HUES6 (cell line): ENCODE measurements around the gene SPAG9.
A peak's percentile ranks its signal among the peaks of the same experiment; 100 is the strongest.
"Not testable (repeated sequence)": the region's sequence is repeated elsewhere in the genome, so short reads cannot be mapped to it uniquely, and the experiment has no call there.

Experiments used
- H3K27ac ChIP-seq: 2 replicates; pipeline ENCODE4 v1.7.0; 2013; ENCODE audit warnings: low read depth, mild to moderate bottlenecking, low read length, inconsistent platforms
- H3K27me3 ChIP-seq: 2 replicates; pipeline ENCODE4 v1.6.1; 2013; ENCODE audit warnings: low read length; ENCODE audit not compliant: control insufficient read depth, insufficient read depth
- H3K36me3 ChIP-seq: 2 replicates; pipeline ENCODE4 v1.6.1; 2013; ENCODE audit warnings: low read length; ENCODE audit not compliant: control insufficient read depth, insufficient read depth
- H3K4me1 ChIP-seq: 2 replicates; pipeline ENCODE4 v1.6.1; 2013; ENCODE audit warnings: low read length; ENCODE audit not compliant: control insufficient read depth, insufficient read depth
- H3K4me3 ChIP-seq: 2 replicates; pipeline ENCODE4 v1.5.1; 2013; ENCODE audit warnings: low read depth, low read length
- H3K9ac ChIP-seq: one replicate; pipeline ENCODE4 v1.6.1; 2013; ENCODE audit warnings: mild to moderate bottlenecking, low read length
- H3K9me3 ChIP-seq: 2 replicates; pipeline ENCODE4 v1.6.1; 2013; ENCODE audit warnings: low read depth, low read length; ENCODE audit not compliant: control insufficient read depth, insufficient read depth

SPAG9 gene

DNA sequence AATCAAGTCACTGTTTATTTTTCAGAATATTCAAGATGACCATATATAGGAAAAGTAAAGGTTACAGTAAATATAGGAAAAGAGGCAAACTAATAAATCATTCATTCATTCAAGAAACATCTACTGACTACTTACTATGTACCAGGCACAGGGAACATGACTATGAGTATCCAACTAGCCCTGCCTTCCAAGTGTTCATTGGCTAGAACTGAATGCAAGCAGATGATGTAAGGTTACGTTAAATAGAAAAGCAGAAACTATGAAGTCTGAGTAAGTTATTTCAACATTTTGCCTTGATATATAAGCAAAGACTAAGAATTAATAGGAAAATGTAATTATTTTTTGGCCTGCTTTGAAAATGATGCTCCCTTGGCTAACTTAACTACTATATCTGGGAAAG lies 36.7 kb downstream of the SPAG9 start:
- H3K9me3 ChIP-seq, result no peaks in the 10 kb centered on the region
- H3K4me3 ChIP-seq, result no peak overlapping the region
- H3K27ac ChIP-seq, result no peak overlapping the region
- H3K9ac ChIP-seq, result no peak overlapping the region
- H3K36me3 ChIP-seq, result peaks cover 5% of the 10 kb centered on the region
- no peaks in the 10 kb centered on the region for H3K4me1 ChIP-seq
- no peaks in the 10 kb centered on the region for H3K27me3 ChIP-seq

- not testable (repeated sequence) for H3K27ac ChIP-seq, H3K9ac ChIP-seq
Measured at GRCh38 chr17:51083364-51083763, 37.3 kb downstream of the SPAG9 start.

DNA sequence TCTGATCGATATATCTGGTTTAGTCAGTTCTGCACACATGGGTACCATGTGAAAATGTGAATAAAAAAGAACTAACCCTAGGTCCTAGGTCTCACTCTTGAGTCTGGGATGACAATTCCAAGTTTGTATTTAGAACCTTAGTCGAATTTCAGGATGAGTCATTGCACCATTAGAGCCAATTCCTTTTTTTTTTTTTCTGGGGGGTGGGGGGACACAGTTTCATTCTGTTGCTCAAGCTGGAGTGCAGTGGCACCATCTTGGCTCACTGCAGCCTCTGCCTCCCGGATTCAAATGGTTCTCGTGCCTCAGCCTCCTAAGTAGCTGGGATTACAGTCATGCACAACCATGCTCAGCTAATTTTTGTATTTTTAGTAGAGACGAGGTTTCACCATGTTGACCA lies 41.6 kb downstream of the SPAG9 start:
- H3K27me3 ChIP-seq, result no peaks in the 10 kb centered on the region
- no peak overlapping the region for H3K27ac ChIP-seq
- H3K4me3 ChIP-seq, result no peak overlapping the region
- H3K36me3 ChIP-seq, result peaks cover 25% of the 10 kb centered on the region
- H3K9ac ChIP-seq, result no peak overlapping the region
- no peaks in the 10 kb centered on the region for H3K4me1 ChIP-seq
- H3K9me3 ChIP-seq, result no peaks in the 10 kb centered on the region

More at GRCh38 chr17:51083364-51083763, 37.3 kb downstream of the SPAG9 start:
- H3K4me1 ChIP-seq, H3K27me3 ChIP-seq, H3K4me3 ChIP-seq, H3K36me3 ChIP-seq, H3K9me3 ChIP-seq: not testable (repeated sequence)

GRCh38 chr17:51078009-51078592 lies 42.6 kb downstream of the SPAG9 start:
- Histone ChIP-seq H3K4me1 (no peaks in the 10 kb centered on the region), H3K9ac (no peak overlapping the region), H3K9me3 (no peaks in the 10 kb centered on the region), H3K4me3 (no peak overlapping the region), H3K27ac (no peak overlapping the region), H3K36me3 (peaks cover 25% of the 10 kb centered on the region), H3K27me3 (no peaks in the 10 kb centered on the region)

DNA sequence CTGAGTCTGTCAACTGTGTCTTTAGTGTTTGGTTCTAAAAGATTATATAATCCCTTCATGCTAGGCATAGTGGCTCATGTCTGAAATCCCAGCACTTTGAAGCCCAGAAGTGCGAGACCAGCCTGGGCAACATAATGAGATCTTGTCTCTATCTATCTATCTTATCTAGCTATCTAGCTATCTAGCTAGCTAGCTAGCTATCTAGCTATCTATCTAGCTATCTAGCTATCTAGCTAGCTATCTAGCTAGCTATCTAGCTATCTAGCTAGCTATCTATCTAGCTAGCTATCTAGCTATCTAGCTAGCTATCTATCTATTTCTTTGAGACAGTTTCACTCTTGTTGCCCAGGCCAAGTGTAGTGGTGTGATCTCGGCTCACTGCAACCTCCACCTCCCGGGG lies 43.8 kb downstream of the SPAG9 start:
- H3K9ac ChIP-seq, result peak overlapping the region; percentile 62
- no peak overlapping the region for H3K27ac ChIP-seq
- H3K9me3 ChIP-seq, result no peaks in the 10 kb centered on the region
- H3K4me1 ChIP-seq, result no peaks in the 10 kb centered on the region
- no peak overlapping the region for H3K4me3 ChIP-seq
- H3K27me3 ChIP-seq, result no peaks in the 10 kb centered on the region
- H3K36me3 ChIP-seq, result peaks cover 25% of the 10 kb centered on the region

DNA sequence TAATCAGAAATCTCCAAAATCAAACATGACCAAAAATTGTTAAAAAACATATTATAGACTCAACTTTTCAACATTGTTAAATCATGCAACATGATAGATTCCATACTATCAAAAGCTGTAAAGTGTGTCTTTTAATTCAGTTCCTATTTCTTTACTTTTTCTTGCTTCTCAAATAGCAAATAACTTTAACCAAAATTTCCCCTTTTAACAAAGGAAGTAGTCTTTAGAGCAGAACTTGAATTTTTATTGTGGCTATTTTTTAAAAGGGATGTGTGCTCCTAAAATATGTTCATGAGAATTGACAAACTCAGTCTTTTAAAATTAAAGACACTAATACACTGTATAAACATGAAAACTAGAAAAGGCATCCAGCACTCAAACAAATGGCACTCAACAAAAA lies 49.1 kb downstream of the SPAG9 start:
- no peaks in the 10 kb centered on the region for H3K36me3 ChIP-seq
- no peaks in the 10 kb centered on the region for H3K4me1 ChIP-seq
- no peak overlapping the region for H3K9ac ChIP-seq
- no peaks in the 10 kb centered on the region for H3K9me3 ChIP-seq
- H3K27ac ChIP-seq, result no peak overlapping the region
- H3K27me3 ChIP-seq, result no peaks in the 10 kb centered on the region
- no peak overlapping the region for H3K4me3 ChIP-seq

DNA sequence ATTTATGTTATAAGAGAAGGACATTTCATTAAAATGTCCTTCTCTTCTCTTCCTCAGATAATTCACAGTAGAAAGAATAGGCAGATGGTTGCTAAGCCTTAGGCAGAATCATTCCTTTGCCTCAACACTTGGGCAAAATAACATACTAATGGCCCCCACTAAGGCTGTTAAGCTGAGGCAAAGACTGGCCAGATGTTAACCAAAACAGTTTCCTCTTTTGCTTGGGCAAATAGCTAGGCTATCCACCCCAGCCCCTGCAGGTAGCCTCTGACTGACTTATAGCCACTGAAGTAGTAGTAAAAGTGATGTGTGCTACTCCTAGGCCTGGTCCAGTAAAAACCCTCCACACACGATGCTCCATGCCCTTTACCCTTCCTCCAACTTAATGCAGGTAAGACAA lies 55.2 kb downstream of the SPAG9 start:
- Histone ChIP-seq H3K36me3 (no peaks in the 10 kb centered on the region), H3K4me3 (no peak overlapping the region), H3K4me1 (no peaks in the 10 kb centered on the region; the same call in 1 of the 2 replicates), H3K9ac (no peak overlapping the region), H3K9me3 (no peaks in the 10 kb centered on the region), H3K27ac (no peak overlapping the region), H3K27me3 (no peaks in the 10 kb centered on the region)

DNA sequence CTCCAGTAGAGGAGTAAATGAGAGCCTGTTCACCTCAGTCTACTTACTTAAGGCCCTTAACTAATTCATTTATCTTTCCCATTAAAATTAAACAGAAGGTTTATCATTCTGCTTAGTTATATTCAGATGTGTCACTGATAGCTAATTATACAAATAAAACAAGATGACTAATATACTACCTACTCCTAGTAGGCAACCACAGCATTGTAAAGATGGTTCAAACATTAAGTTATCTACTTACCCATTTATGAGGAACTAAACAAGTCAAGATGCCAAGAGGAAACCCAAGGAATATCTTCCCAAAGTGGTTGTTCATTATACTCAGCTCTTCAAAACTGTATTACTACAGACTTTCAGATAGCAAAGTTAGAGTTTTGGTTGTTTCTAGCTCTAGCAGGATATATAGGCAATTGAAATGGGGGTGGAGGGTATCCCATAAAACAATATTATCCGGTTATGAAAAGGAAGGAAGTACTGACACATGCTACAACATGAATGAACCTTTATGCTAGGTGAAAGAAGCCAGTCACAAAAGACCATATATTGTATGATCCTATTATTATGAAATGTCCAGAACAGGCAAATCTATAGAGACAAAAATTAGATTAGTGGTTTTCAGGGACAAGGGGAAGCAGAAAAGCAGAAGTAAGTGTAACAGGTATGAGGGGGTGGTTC lies 56.5 kb downstream of the SPAG9 start:
- H3K4me3 ChIP-seq, result no peak overlapping the region
- H3K9ac ChIP-seq, result no peak overlapping the region
- H3K27ac ChIP-seq, result no peak overlapping the region
- H3K36me3 ChIP-seq, result no peaks in the 10 kb centered on the region
- H3K4me1 ChIP-seq, result no peaks in the 10 kb centered on the region; the same call in 1 of the 2 replicates
- H3K27me3 ChIP-seq, result no peaks in the 10 kb centered on the region
- no peaks in the 10 kb centered on the region for H3K9me3 ChIP-seq

GRCh38 chr17:51060396-51060795 lies 60.3 kb downstream of the SPAG9 start:
- Histone ChIP-seq H3K27ac (no peak overlapping the region), H3K9ac (no peak overlapping the region), H3K9me3 (no peaks in the 10 kb centered on the region), H3K27me3 (no peaks in the 10 kb centered on the region), H3K36me3 (no peaks in the 10 kb centered on the region), H3K4me1 (peaks cover 8% of the 10 kb centered on the region; the same call in 1 of the 2 replicates), H3K4me3 (no peak overlapping the region)

DNA sequence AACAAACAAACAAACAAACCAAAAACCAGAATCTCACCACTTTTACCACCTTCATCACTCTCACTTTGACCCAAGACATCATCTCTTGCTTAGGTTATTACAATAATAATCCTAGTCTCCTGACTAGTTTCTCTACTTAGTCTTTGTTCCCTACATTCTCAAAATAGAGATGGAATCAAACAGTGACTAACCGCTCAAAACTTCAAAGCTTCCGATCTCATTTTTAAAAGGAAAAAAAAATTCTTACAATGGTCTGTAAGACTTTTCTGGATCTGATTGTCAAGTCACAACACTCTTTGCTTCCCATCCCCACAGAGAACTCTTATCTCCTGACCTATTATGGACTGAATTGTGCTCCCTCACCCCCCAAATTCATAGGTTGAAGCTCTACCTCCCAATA lies 60.9 kb downstream of the SPAG9 start:
- no peak overlapping the region for H3K4me3 ChIP-seq
- no peaks in the 10 kb centered on the region for H3K36me3 ChIP-seq
- no peaks in the 10 kb centered on the region for H3K27me3 ChIP-seq
- H3K4me1 ChIP-seq, result peaks cover 8% of the 10 kb centered on the region; the same call in 1 of the 2 replicates
- no peak overlapping the region for H3K9ac ChIP-seq
- no peak overlapping the region for H3K27ac ChIP-seq
- H3K9me3 ChIP-seq, result no peaks in the 10 kb centered on the region

DNA sequence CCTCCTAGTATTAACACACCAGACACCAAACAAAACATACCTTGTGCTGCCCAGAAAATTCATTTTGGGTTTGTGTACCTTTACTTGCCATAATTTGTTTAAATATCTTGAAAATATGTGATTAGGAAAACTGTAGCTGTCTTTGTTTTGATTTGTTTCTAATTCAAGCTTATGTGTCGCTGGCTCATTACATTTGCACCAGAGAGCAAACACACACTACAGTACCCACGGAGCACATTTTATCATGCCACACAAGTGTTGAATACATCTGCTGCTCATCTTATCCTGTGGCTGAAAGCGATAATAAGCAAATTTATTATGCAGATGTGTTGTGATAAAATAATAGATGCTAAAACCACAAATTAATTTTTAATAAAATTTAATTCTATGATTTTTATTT lies 63.1 kb downstream of the SPAG9 start:
- no peaks in the 10 kb centered on the region for H3K27me3 ChIP-seq
- no peaks in the 10 kb centered on the region for H3K9me3 ChIP-seq
- H3K36me3 ChIP-seq, result no peaks in the 10 kb centered on the region
- no peak overlapping the region for H3K27ac ChIP-seq
- peaks cover 8% of the 10 kb centered on the region; the same call in 1 of the 2 replicates for H3K4me1 ChIP-seq
- no peak overlapping the region for H3K9ac ChIP-seq
- H3K4me3 ChIP-seq, result no peak overlapping the region
